WTC11 (cell line): ENCODE data around the gene ADCY5. TPM values are rescaled to one million over a fixed set of nuclear protein-coding genes. Genes with fewer than 3 reads are reported as not detected.
A peak's percentile ranks its signal among the peaks of the same experiment; 100 is the strongest.

Source experiments
- ATAC-seq: fragments of 200-7000 bp; cut with Tn5 transposase; 2 replicates; pipeline ENCODE4 v1.10.0; 2021; ENCODE audit warnings: mild to moderate bottlenecking, moderate library complexity
- CTCF ChIA-PET: fragments of 300-600 bp; sonication (Branson Sonifier 250); formaldehyde crosslinking; loops from one replicate; lab custom pipeline; 2021; ENCODE audit warnings: antibody characterized with exemption; lab: Charles Lee
- POLR2A ChIA-PET: fragments of 350-600 bp; sonication (Branson Sonifier 250); formaldehyde crosslinking; loops from one replicate; lab custom pipeline; 2021; ENCODE audit warnings: antibody characterized with exemption; lab: Charles Lee
- DNase-seq: peaks from one replicate; pipeline ENCODE4 v3.0.0; 2021; ENCODE audit warnings: low spot score
- H3K27ac Mint-ChIP-seq: 2 replicates; pipeline ENCODE4 v1.8.0; 2021; ENCODE audit warnings: mixed read lengths
- H3K27me3 Mint-ChIP-seq: 2 replicates; pipeline ENCODE4 v1.8.0; 2021; ENCODE audit warnings: low read depth, mild to moderate bottlenecking, moderate library complexity, mixed read lengths
- H3K36me3 Mint-ChIP-seq: 2 replicates; pipeline ENCODE4 v1.8.0; 2021; ENCODE audit warnings: mixed read lengths
- H3K4me1 Mint-ChIP-seq: 2 replicates; pipeline ENCODE4 v1.8.0; 2022; ENCODE audit warnings: mixed read lengths
- H3K4me3 Mint-ChIP-seq: 2 replicates; pipeline ENCODE4 v1.8.0; 2021; ENCODE audit warnings: mild to moderate bottlenecking, moderate library complexity, mixed read lengths
- H3K9me3 Mint-ChIP-seq: 2 replicates; pipeline ENCODE4 v1.8.0; 2021; ENCODE audit warnings: mixed read lengths
- ATF1 ChIP-seq: sonication (generic); formaldehyde crosslinking; IDR thresholded peaks from 2 replicates; pipeline ENCODE4 v1.8.1; 2023; ENCODE audit warnings: mild to moderate bottlenecking, moderate library complexity, missing genetic modification reagents
- ATF3 ChIP-seq: sonication (generic); formaldehyde crosslinking; conservative IDR thresholded peaks from 2 replicates; pipeline ENCODE4 v1.8.1; 2022; ENCODE audit warnings: mild to moderate bottlenecking, missing genetic modification reagents
- CREB1 ChIP-seq: sonication (generic); formaldehyde crosslinking; IDR thresholded peaks from 2 replicates; pipeline ENCODE4 v1.8.0; 2023; ENCODE audit warnings: mild to moderate bottlenecking, missing genetic modification reagents
- CREM ChIP-seq: sonication (generic); formaldehyde crosslinking; IDR thresholded peaks from 2 replicates; pipeline ENCODE4 v1.8.1; 2022; ENCODE audit warnings: mild to moderate bottlenecking, missing genetic modification reagents, moderate library complexity
- CTCF ChIP-seq: fragments of 200-600 bp; IDR thresholded peaks from 2 replicates; pipeline ENCODE4 v1.8.0; 2022; ENCODE audit warnings: antibody characterized with exemption
- ELF4 ChIP-seq: sonication (generic); formaldehyde crosslinking; IDR thresholded peaks from 2 replicates; pipeline ENCODE4 v1.8.1; 2022; ENCODE audit warnings: low read depth, mild to moderate bottlenecking, moderate library complexity, missing genetic modification reagents
- FOXK1 ChIP-seq: sonication (generic); formaldehyde crosslinking; IDR thresholded peaks from 2 replicates; pipeline ENCODE4 v1.8.0; 2022; ENCODE audit warnings: mild to moderate bottlenecking, moderate library complexity, missing genetic modification reagents
- FOXP1 ChIP-seq: sonication (generic); formaldehyde crosslinking; IDR thresholded peaks from 2 replicates; pipeline ENCODE4 v1.8.0; 2022; ENCODE audit warnings: missing genetic modification reagents, mild to moderate bottlenecking, moderate library complexity, borderline replicate concordance
- JAZF1 ChIP-seq: fragments of 250-450 bp; sonication (Bioruptor Pico); IDR thresholded peaks from 2 replicates; pipeline ENCODE4 v1.9.0; 2021; ENCODE audit warnings: moderate library complexity, mild to moderate bottlenecking, inconsistent platforms
- JUN ChIP-seq: sonication (generic); formaldehyde crosslinking; IDR thresholded peaks from 2 replicates; pipeline ENCODE4 v1.8.0; 2023; ENCODE audit warnings: mild to moderate bottlenecking, missing genetic modification reagents
- KAT7 ChIP-seq: sonication (generic); formaldehyde crosslinking; IDR thresholded peaks from 2 replicates; pipeline ENCODE4 v1.8.1; 2023; ENCODE audit warnings: missing genetic modification reagents, mild to moderate bottlenecking, borderline replicate concordance
- MAX ChIP-seq: sonication (generic); formaldehyde crosslinking; IDR thresholded peaks from 2 replicates; pipeline ENCODE4 v1.8.0; 2022; ENCODE audit warnings: mild to moderate bottlenecking, missing genetic modification reagents
- MYBL2 ChIP-seq: sonication (generic); formaldehyde crosslinking; IDR thresholded peaks from 2 replicates; pipeline ENCODE4 v1.8.1; 2023; ENCODE audit warnings: mild to moderate bottlenecking, moderate library complexity, missing genetic modification reagents
- TCF7 ChIP-seq: sonication (generic); formaldehyde crosslinking; IDR thresholded peaks from 2 replicates; pipeline ENCODE4 v1.8.0; 2022; ENCODE audit warnings: mild to moderate bottlenecking, low read depth, missing genetic modification reagents, moderate library complexity
- TEAD4 ChIP-seq: sonication (generic); formaldehyde crosslinking; IDR thresholded peaks from 2 replicates; pipeline ENCODE4 v1.8.0; 2022; ENCODE audit warnings: mild to moderate bottlenecking, missing genetic modification reagents
- ZBTB43 ChIP-seq: sonication (generic); formaldehyde crosslinking; IDR thresholded peaks from 2 replicates; pipeline ENCODE4 v1.8.1; 2023; ENCODE audit warnings: mild to moderate bottlenecking, missing genetic modification reagents
- ZNF232 ChIP-seq: sonication (generic); formaldehyde crosslinking; IDR thresholded peaks from 2 replicates; pipeline ENCODE4 v1.8.0; 2022; ENCODE audit warnings: mild to moderate bottlenecking, missing genetic modification reagents
- ZNF281 ChIP-seq: sonication (generic); formaldehyde crosslinking; IDR thresholded peaks from 2 replicates; pipeline ENCODE4 v1.8.0; 2023; ENCODE audit warnings: mild to moderate bottlenecking, missing genetic modification reagents
- total RNA-seq: library from RNA; stranded (reverse); gene quantifications from 3 replicates; pipeline ENCODE4 v1.2.3, GENCODE V29; 2021

Gene ADCY5
- total RNA-seq, 1 experiment from 2014 or later: 23.5 TPM

- POLR2A ChIA-PET: no interaction called here
- Mint-ChIP-seq H3K36me3 (peaks cover 20% of the 10 kb centered on the region), H3K4me3 (no peak overlapping the region), H3K27ac (no peak overlapping the region)
- CTCF ChIA-PET: interaction anchor here (3.1 kb wide), 1 partner anchor 24 kb away, joined by 21 read pairs; no protein-coding TSS in a partner anchor
- TF ChIP-seq TCF7 (CRISPR knock-in tag): no peak
- TF ChIP-seq MAX (CRISPR knock-in tag): no peak
- no peak for TF ChIP-seq TEAD4 (CRISPR knock-in tag)
- no peak for TF ChIP-seq CREM (CRISPR knock-in tag)
- TF ChIP-seq ATF3: no peak
- no peak for TF ChIP-seq ZNF232 (CRISPR knock-in tag)
- TF ChIP-seq FOXK1 (CRISPR knock-in tag): no peak
- no peak for TF ChIP-seq KAT7 (CRISPR knock-in tag)
- TF ChIP-seq CTCF: no peak
- TF ChIP-seq JUN: no peak
- TF ChIP-seq, all 79 proteins: peak for 0
- Mint-ChIP-seq H3K27me3 (no peaks in the 10 kb centered on the region), H3K4me1 (peaks cover 9% of the 10 kb centered on the region), H3K9me3 (no peaks in the 10 kb centered on the region)
- DNase-seq (no peak), ATAC-seq (no peak)
Observed at GRCh38 chr3:123283657-123284398, 165.1 kb downstream of the ADCY5 start.

- H3K4me1 Mint-ChIP-seq: peaks cover 17% of the 10 kb centered on the region
- H3K27ac Mint-ChIP-seq: no peak overlapping the region
- ChIA-PET CTCF (interaction anchor here (1.2 to 1.3 kb wide), 3 partner anchors 24 to 206 kb away, joined by 3 to 5 read pairs (median 3); no protein-coding TSS in a partner anchor), POLR2A (no interaction called here)
- H3K4me3 Mint-ChIP-seq: no peak overlapping the region
- ATAC-seq: no peak
- peaks cover 14% of the 10 kb centered on the region for H3K36me3 Mint-ChIP-seq
- no peaks in the 10 kb centered on the region for H3K9me3 Mint-ChIP-seq
- DNase-seq: no peak
- TF ChIP-seq JAZF1 (CRISPR knock-in tag): no peak
- TF ChIP-seq MYBL2 (CRISPR knock-in tag): no peak
- no peak for TF ChIP-seq ATF1 (CRISPR knock-in tag)
- TF ChIP-seq ZNF281 (CRISPR knock-in tag): no peak
- TF ChIP-seq ELF4 (CRISPR knock-in tag): no peak
- TF ChIP-seq FOXP1: no peak
- TF ChIP-seq CREB1 (CRISPR knock-in tag): no peak
- TF ChIP-seq, all 79 proteins: peak for 0
- H3K27me3 Mint-ChIP-seq: no peaks in the 10 kb centered on the region
Observed at GRCh38 chr3:123283074-123283473, 165.8 kb downstream of the ADCY5 start.

GRCh38 chr3:123282461-123282860 lies 166.4 kb downstream of the ADCY5 start:
- CTCF ChIA-PET: interaction anchor here (1.2 to 1.3 kb wide), 3 partner anchors 25 to 207 kb away, joined by 3 to 5 read pairs (median 3); no protein-coding TSS in a partner anchor
- H3K36me3 Mint-ChIP-seq: peaks cover 14% of the 10 kb centered on the region
- H3K4me3 Mint-ChIP-seq: no peak overlapping the region
- ATAC-seq: peak; percentile 34; the same call in 1 of the 2 replicates
- no peak for TF ChIP-seq ZBTB43
- POLR2A ChIA-PET: no interaction called here
- no peaks in the 10 kb centered on the region for H3K27me3 Mint-ChIP-seq
- 0 out of 2 replicates have a peak overlapping the region, but pooled peaks have one; percentile 21 for H3K27ac Mint-ChIP-seq
- H3K9me3 Mint-ChIP-seq: no peaks in the 10 kb centered on the region
- no peak for DNase-seq
- H3K4me1 Mint-ChIP-seq: peaks cover 20% of the 10 kb centered on the region
